ENCODE measurements around the gene LRRC25. TPM values are rescaled to one million over a fixed set of nuclear protein-coding genes. Genes with fewer than 3 reads are reported as not detected.
A peak's percentile ranks its signal among the peaks of the same experiment; 100 is the strongest.

The LRRC25 gene
- total RNA-seq (1 to 10 TPM; 1.6 to 4.0 TPM), polyA plus RNA-seq (ENCODE audit: insufficient read depth, low read depth, low replicate concordance) (3.4 TPM)
- long read RNA-seq, donor 1, partial matches to known transcripts: 0 of 2 reads
- long read RNA-seq, donor 1, other reads (novel, unspliced or antisense): 0 of 2 reads
- long read RNA-seq, donor 2, partial matches to known transcripts: 0 of 1 reads
- long read RNA-seq, donor 2, other reads (novel, unspliced or antisense): 0 of 1 reads

- H3K4me3 ChIP-seq: peak within 1 kb of the TSS; percentile 31 to 42
- intact Hi-C loops (cut with DNase I; ENCODE audit: low total_unique reads): no loop called here
- H3K9me3 ChIP-seq: no peaks in the 10 kb centered on the region
- peak within 1 kb of the TSS in 1 of 2 donors; percentile 50 for H3K27ac ChIP-seq
- H3K36me3 ChIP-seq (ENCODE audit: low read depth, missing control alignments): no peaks in the 10 kb centered on the region
- WGBS, 2 donors: 26 to 47% methylated on average over 8 to 33 of the region's 33 CpGs
- H3K4me1 ChIP-seq: peaks cover 34% of the 10 kb centered on the region
- TF ChIP-seq CTCF (IDR thresholded peaks at IDR 0.05) (no peak), POLR2A (IDR thresholded peaks at IDR 0.05) (no peak)
- no peaks in the 10 kb centered on the region for H3K27me3 ChIP-seq
- DNase-seq: peak; percentile 83
Measured at GRCh38 chr19:18397242-18398202, at the start of gene LRRC25. Gene LRRC25 (minus strand): TSS chr19:18397622. CDS start chr19:18396963, 659 bp downstream.

- Histone ChIP-seq H3K27ac (no peak overlapping the region), H3K36me3 (ENCODE audit: low read depth, missing control alignments) (no peaks in the 10 kb centered on the region), H3K4me1 (peaks cover 16% of the 10 kb centered on the region), H3K4me3 (no peak overlapping the region), H3K9me3 (no peaks in the 10 kb centered on the region), H3K27me3 (no peaks in the 10 kb centered on the region)
- intact Hi-C loops (cut with DNase I; ENCODE audit: low total_unique reads): no loop called here
- no peak for TF ChIP-seq POLR2A (IDR thresholded peaks at IDR 0.05)
- no peak for TF ChIP-seq CTCF (IDR thresholded peaks at IDR 0.05)
- no peak for DNase-seq
- 83 to 95% methylated on average over 7 to 12 of the region's 12 CpGs for WGBS, 2 donors
Measured at GRCh38 chr19:18446811-18447359, 49.5 kb upstream of the LRRC25 start.

GRCh38 chr19:18446145-18446810 lies 48.9 kb upstream of the LRRC25 start:
- Histone ChIP-seq H3K36me3 (ENCODE audit: low read depth, missing control alignments) (no peaks in the 10 kb centered on the region), H3K4me3 (no peak overlapping the region), H3K27ac (no peak overlapping the region), H3K9me3 (no peaks in the 10 kb centered on the region), H3K27me3 (no peaks in the 10 kb centered on the region), H3K4me1 (peaks cover 18% of the 10 kb centered on the region)
- 89% methylated on average over 31 to 34 of the region's 34 CpGs for WGBS, 2 donors
- intact Hi-C loops (cut with DNase I; ENCODE audit: low total_unique reads): no loop called here
- no peak for DNase-seq
- TF ChIP-seq CTCF (IDR thresholded peaks at IDR 0.05): no peak
- no peak for TF ChIP-seq POLR2A (IDR thresholded peaks at IDR 0.05)

GRCh38 chr19:18445262-18445948 lies 48.0 kb upstream of the LRRC25 start:
- no peaks in the 10 kb centered on the region for H3K27me3 ChIP-seq
- intact Hi-C loops (cut with DNase I; ENCODE audit: low total_unique reads): no loop called here

More at GRCh38 chr19:18445262-18445948, 48.0 kb upstream of the LRRC25 start:
- no peak overlapping the region for H3K27ac ChIP-seq
- H3K4me3 ChIP-seq: no peak overlapping the region
- 68 to 75% methylated on average over 10 to 15 of the region's 15 CpGs for WGBS, 2 donors
- no peak for DNase-seq
- H3K4me1 ChIP-seq: peaks cover 23% of the 10 kb centered on the region
- H3K9me3 ChIP-seq: no peaks in the 10 kb centered on the region
- TF ChIP-seq CTCF (IDR thresholded peaks at IDR 0.05) (no peak), POLR2A (IDR thresholded peaks at IDR 0.05) (no peak)
- H3K36me3 ChIP-seq (ENCODE audit: low read depth, missing control alignments): no peaks in the 10 kb centered on the region
